ENCODE measurements around the gene ZNF75A.

The ZNF75A gene

DNA sequence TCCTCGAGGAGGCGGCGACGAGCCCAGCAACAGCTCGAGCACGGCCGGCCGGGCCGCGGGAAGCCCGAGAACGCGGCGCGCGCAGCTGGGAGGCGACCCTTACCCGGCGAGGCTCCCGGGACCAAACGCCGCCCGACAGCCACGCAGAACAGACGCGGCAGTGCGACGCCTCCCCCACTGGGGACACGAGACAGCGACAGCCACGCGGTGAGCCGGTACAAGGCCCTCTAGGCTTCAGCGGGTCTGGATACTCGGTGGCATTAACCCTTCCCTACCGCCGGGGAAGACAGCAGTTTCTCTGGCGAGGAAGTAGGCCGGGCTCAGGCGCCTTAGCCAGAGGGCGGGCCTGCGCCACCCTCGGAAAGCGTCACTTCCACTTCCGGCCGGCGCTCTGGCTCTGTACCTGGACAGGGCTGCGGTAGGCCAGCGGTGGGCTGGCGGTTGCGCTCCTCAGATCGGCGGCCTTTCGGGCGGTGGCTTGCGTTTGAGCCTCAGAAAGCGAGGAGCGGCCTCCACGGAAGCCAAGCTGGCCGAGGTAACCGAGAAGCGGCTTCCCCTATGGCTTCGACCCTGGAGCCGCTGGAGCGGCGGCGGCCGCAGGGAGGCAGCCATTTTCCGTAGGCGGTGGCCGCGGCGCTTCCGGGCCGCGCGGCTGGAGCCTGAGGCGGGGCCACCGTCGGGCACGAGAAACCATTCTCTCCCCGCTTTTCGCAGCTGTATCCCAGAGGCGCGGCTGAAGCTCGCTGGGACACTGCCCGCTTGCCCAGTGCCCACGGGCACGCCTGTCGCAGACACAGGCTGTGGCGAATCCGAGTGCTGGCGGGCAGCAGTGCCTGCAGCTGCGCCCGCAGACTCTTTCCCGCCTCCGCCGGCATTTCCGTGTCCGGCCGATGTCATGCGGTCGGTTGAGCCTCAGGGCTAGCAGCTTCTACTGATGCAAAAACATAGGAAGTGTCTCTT, at the start of gene ZNF75A, which contains the start of gene TIGD7:
Gene ZNF75A, plus strand, starts transcription at position 389 of the 960 bp plus-strand sequence. CDS start 2,932 bp downstream, outside the sequence.
Gene TIGD7, minus strand, starts transcription at position 322 of the 960 bp plus-strand sequence. CDS start 4,816 bp downstream, outside the sequence.
- TF ChIP-seq ZFP3 (CRISPR knock-in tag; IDR thresholded peaks at IDR 0.05): no peak; the same call in 1 of the 2 replicates
- TF ChIP-seq ZNF70 (CRISPR knock-in tag; IDR thresholded peaks at IDR 0.05): 0 out of 2 replicates have a peak, but pooled peaks have one; percentile 38
- TF ChIP-seq ZFP30 (CRISPR knock-in tag; IDR thresholded peaks at IDR 0.05): 0 out of 2 replicates have a peak, but pooled peaks have one; percentile 5
- no peak for TF ChIP-seq CSRNP3 (CRISPR knock-in tag; IDR thresholded peaks at IDR 0.05)
- TF ChIP-seq, protein P1, sequence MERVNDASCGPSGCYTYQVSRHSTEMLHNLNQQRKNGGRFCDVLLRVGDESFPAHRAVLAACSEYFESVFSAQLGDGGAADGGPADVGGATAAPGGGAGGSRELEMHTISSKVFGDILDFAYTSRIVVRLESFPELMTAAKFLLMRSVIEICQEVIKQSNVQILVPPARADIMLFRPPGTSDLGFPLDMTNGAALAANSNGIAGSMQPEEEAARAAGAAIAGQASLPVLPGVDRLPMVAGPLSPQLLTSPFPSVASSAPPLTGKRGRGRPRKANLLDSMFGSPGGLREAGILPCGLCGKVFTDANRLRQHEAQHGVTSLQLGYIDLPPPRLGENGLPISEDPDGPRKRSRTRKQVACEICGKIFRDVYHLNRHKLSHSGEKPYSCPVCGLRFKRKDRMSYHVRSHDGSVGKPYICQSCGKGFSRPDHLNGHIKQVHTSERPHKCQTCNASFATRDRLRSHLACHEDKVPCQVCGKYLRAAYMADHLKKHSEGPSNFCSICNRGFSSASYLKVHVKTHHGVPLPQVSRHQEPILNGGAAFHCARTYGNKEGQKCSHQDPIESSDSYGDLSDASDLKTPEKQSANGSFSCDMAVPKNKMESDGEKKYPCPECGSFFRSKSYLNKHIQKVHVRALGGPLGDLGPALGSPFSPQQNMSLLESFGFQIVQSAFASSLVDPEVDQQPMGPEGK (CRISPR knock-in tag; IDR thresholded peaks at IDR 0.05; ENCODE audit: borderline replicate concordance): 0 out of 2 replicates have a peak, but pooled peaks have one; percentile 29
- peak; percentile 24; the same call in 1 of the 2 replicates for TF ChIP-seq SNAI2 (CRISPR knock-in tag; IDR thresholded peaks at IDR 0.05)
- TF ChIP-seq CSDC2 (CRISPR knock-in tag; IDR thresholded peaks at IDR 0.05): peak; percentile 34; the same call in 1 of the 2 replicates
- TF ChIP-seq ZNF8 (CRISPR knock-in tag; IDR thresholded peaks at IDR 0.05): peak; percentile 72

GRCh38 chr16:3256146-3256865, 49.0 kb upstream of the ZNF75A start, which contains the start of gene MEFV:
MEFV (minus strand) TSS chr16:3256633; CDS start chr16:3256587, 46 bp downstream.
- peak; percentile 21; the same call in 1 of the 3 replicates for ATAC-seq
- no peak for TF ChIP-seq PPARA (CRISPR knock-in tag; IDR thresholded peaks at IDR 0.05; ENCODE audit: borderline replicate concordance)
- TF ChIP-seq TSHZ2 (CRISPR knock-in tag; IDR thresholded peaks at IDR 0.05): no peak
- TF ChIP-seq CSDC2 (CRISPR knock-in tag; IDR thresholded peaks at IDR 0.05): no peak
- TF ChIP-seq ZNF70 (CRISPR knock-in tag; IDR thresholded peaks at IDR 0.05): no peak
- no peak for TF ChIP-seq ZFP3 (CRISPR knock-in tag; IDR thresholded peaks at IDR 0.05)
- TF ChIP-seq, protein P1 (CRISPR knock-in tag; IDR thresholded peaks at IDR 0.05; ENCODE audit: borderline replicate concordance): no peak
- TF ChIP-seq TOX (CRISPR knock-in tag; IDR thresholded peaks at IDR 0.05; ENCODE audit: borderline replicate concordance): no peak
- TF ChIP-seq ZC3H10 (CRISPR knock-in tag; IDR thresholded peaks at IDR 0.05): no peak
- no peak for TF ChIP-seq OSR1 (CRISPR knock-in tag; IDR thresholded peaks at IDR 0.05)
- TF ChIP-seq ZFP30 (CRISPR knock-in tag; IDR thresholded peaks at IDR 0.05): no peak
- no peak for TF ChIP-seq SNAI2 (CRISPR knock-in tag; IDR thresholded peaks at IDR 0.05)

More for the DNA sequence above, at the start of gene ZNF75A, which contains the start of gene TIGD7:
- ATAC-seq: peak; percentile 99

- peak; percentile 19; the same call in 2 of the 3 replicates for ATAC-seq
- no peak for TF ChIP-seq PPARA (CRISPR knock-in tag; IDR thresholded peaks at IDR 0.05; ENCODE audit: borderline replicate concordance)
- no peak for TF ChIP-seq SNAI2 (CRISPR knock-in tag; IDR thresholded peaks at IDR 0.05)
- no peak for TF ChIP-seq TSHZ2 (CRISPR knock-in tag; IDR thresholded peaks at IDR 0.05)
- no peak for TF ChIP-seq GLIS3 (CRISPR knock-in tag; IDR thresholded peaks at IDR 0.05)
- no peak for TF ChIP-seq RARB (CRISPR knock-in tag; IDR thresholded peaks at IDR 0.05)
- no peak for TF ChIP-seq ZNF70 (CRISPR knock-in tag; IDR thresholded peaks at IDR 0.05)
- TF ChIP-seq OSR1 (CRISPR knock-in tag; IDR thresholded peaks at IDR 0.05): no peak
- no peak for TF ChIP-seq CSRNP3 (CRISPR knock-in tag; IDR thresholded peaks at IDR 0.05)
- no peak for TF ChIP-seq ARNTL (CRISPR knock-in tag; IDR thresholded peaks at IDR 0.05; ENCODE audit: borderline replicate concordance, low read depth)
- TF ChIP-seq ZFP30 (CRISPR knock-in tag; IDR thresholded peaks at IDR 0.05): no peak
- no peak for TF ChIP-seq TCF4 (CRISPR knock-in tag; IDR thresholded peaks at IDR 0.05; ENCODE audit: borderline replicate concordance)
- TF ChIP-seq TOX (CRISPR knock-in tag; IDR thresholded peaks at IDR 0.05; ENCODE audit: borderline replicate concordance): no peak
- TF ChIP-seq ZNF8 (CRISPR knock-in tag; IDR thresholded peaks at IDR 0.05): no peak
These were observed 48.3 kb upstream of the ZNF75A start for GRCh38 chr16:3256866-3257465.
